T-helper 2 cell treated with Interferon-gamma antibody and Interleukin-4, amounts not matched to agents 100 ng/mL and 5 ng/mL, for 36 hours (primary cell): ENCODE data around the gene A1BG. TPM values are rescaled to one million over a fixed set of nuclear protein-coding genes. Genes with fewer than 3 reads are reported as not detected.

Source experiments
- intact Hi-C: fragments of 100-400 bp; cut with micrococcal nuclease; formaldehyde crosslinking; loops from one replicate; pipeline ENCODE4 v1.15.1; 2023
- total RNA-seq: library from RNA; stranded (reverse); gene quantifications from 2 replicates; pipeline ENCODE4 v1.2.3, GENCODE V29; 2022

Gene A1BG
- total RNA-seq = 10.3 and 11.0 TPM in 2 replicates

- intact Hi-C loops = no loop called here
Observed at GRCh38 chr19:58352760-58353671, at the start of gene A1BG. Gene A1BG (minus strand): TSS chr19:58353492. CDS start chr19:58353437, 55 bp downstream.

GRCh38 chr19:58401840-58402421 is 48.6 kb upstream of the A1BG start:
- intact Hi-C loops = loop anchor here (1.0 to 2.0 kb wide), 6 partner anchors 15 to 97 kb away; partner anchors contain the start of genes RPS5, ZNF132, ZNF324B and ZNF837

GRCh38 chr19:58400916-58401839 is 47.9 kb upstream of the A1BG start:
- intact Hi-C loops = loop anchor here (1.0 to 2.0 kb wide), 6 partner anchors 14 to 98 kb away; partner anchors contain the start of genes RPS5, ZNF132, ZNF324B and ZNF837

- intact Hi-C loops = loop anchor here (2.0 kb wide), 1 partner anchor 74 kb away; no protein-coding TSS in a partner anchor
Observed at GRCh38 chr19:58400316-58400915, 47.1 kb upstream of the A1BG start.

- intact Hi-C loops = loop anchor here (2.0 kb wide), 1 partner anchor 75 kb away; no protein-coding TSS in a partner anchor
Observed at GRCh38 chr19:58399903-58400302, 46.6 kb upstream of the A1BG start.

- intact Hi-C loops = no loop called here
Observed at GRCh38 chr19:58398545-58398944, 45.3 kb upstream of the A1BG start.

- intact Hi-C loops = no loop called here
Observed at GRCh38 chr19:58398087-58398486, 44.8 kb upstream of the A1BG start.

GRCh38 chr19:58397533-58398037 is 44.3 kb upstream of the A1BG start:
- intact Hi-C loops = no loop called here

GRCh38 chr19:58396691-58397532 is 43.6 kb upstream of the A1BG start:
- intact Hi-C loops = no loop called here

GRCh38 chr19:58395979-58396627 is 42.8 kb upstream of the A1BG start:
- intact Hi-C loops = no loop called here

GRCh38 chr19:58395220-58395978 is 42.1 kb upstream of the A1BG start, which contains the start of gene RNF225:
Gene RNF225 (plus strand): TSS chr19:58395656. CDS start chr19:58396090, 434 bp downstream.
- intact Hi-C loops = no loop called here

- intact Hi-C loops = no loop called here
Observed at GRCh38 chr19:58394821-58395219, 41.5 kb upstream of the A1BG start.

- intact Hi-C loops = no loop called here
Observed at GRCh38 chr19:58393725-58394033, 40.4 kb upstream of the A1BG start.

GRCh38 chr19:58392945-58393724 is 39.8 kb upstream of the A1BG start:
- intact Hi-C loops = no loop called here

GRCh38 chr19:58388175-58388526 is 34.9 kb upstream of the A1BG start:
- intact Hi-C loops = no loop called here

GRCh38 chr19:58387338-58388174 is 34.3 kb upstream of the A1BG start:
- intact Hi-C loops = loop anchor here (1.0 kb wide), 6 partner anchors 14 to 79 kb away; partner anchors contain the start of genes ZNF132, ZNF497, ZNF584 and ZSCAN22
